Prostate gland (tissue), 2 donors: ENCODE results near the gene KCNG2. TPM values are rescaled to one million over a fixed set of nuclear protein-coding genes. Genes with fewer than 3 reads are reported as not detected.

Source experiments
- DNase-seq: peaks from one replicate; pipeline ENCODE4 v3.0.0-alpha.2; 2019; ENCODE audit warnings: low spot score
- H3K27ac ChIP-seq, 2 donors: fragments of 200-600 bp; sonication (generic); 2 replicates each; pipeline ENCODE4 v1.5.1; 2017 to 2019
- H3K27me3 ChIP-seq: fragments of 200-600 bp; sonication (generic); replicated peaks from 2 replicates; pipeline ENCODE4 v1.5.1; 2019; ENCODE audit not compliant: insufficient read depth
- H3K36me3 ChIP-seq, 2 donors: fragments of 200-600 bp; sonication (generic); 1 replicate in 1 of 2; 2 replicates in 1 of 2; pipeline versions ENCODE4 v1.5.1 to v1.8.1; 2017 to 2019
- H3K4me1 ChIP-seq: fragments of 200-600 bp; sonication (generic); replicated peaks from 2 replicates; pipeline ENCODE4 v1.5.1; 2019
- H3K4me3 ChIP-seq, 2 donors: fragments of 200-600 bp; sonication (generic); 2 replicates each; pipeline ENCODE4 v1.5.1; 2017 to 2019
- H3K9me3 ChIP-seq: fragments of 200-600 bp; sonication (generic); 2 replicates; pipeline ENCODE4 v1.5.1; 2017
- POLR2A ChIP-seq: fragments of 450-650 bp; IDR thresholded peaks from one replicate; pipeline ENCODE4 v1.6.1; 2016; ENCODE audit warnings: antibody characterized with exemption, mild to moderate bottlenecking
- POLR2AphosphoS5 ChIP-seq: sonication (generic); formaldehyde crosslinking; IDR thresholded peaks from one replicate; pipeline ENCODE4 v1.6.1; 2017; ENCODE audit warnings: antibody characterized with exemption
- WGBS: methylation state at CpG from one replicate; pipeline ENCODE4 v1.1.5; 2018; 5-methylcytosine and 5-hydroxymethylcytosine counted together
- intact Hi-C: fragments of 100-400 bp; cut with DNase I; formaldehyde crosslinking; loops from one replicate; pipeline ENCODE4 v1.14.2; 2022
- total RNA-seq, 2 donors: library from RNA; depleted of rRNA; stranded (reverse); fragments of >200 nt; gene quantifications; one replicate each; pipeline ENCODE4 v1.1.0, GENCODE V29; 2016
- TF ChIP-seq, protein P1 (sequence below), 4 experiments: fragments of 200-600 bp in 2 of 4; fragments of 450-650 bp in 2 of 4; sonication (generic) in 2 of 4; IDR thresholded peaks; 1 replicate in 3 of 4; 2 replicates in 1 of 4; pipeline ENCODE4 v1.5.1; 2016 to 2019; ENCODE audit warnings: antibody characterized with exemption in 4 of 4, mild to moderate bottlenecking in 2 of 4, moderate library complexity in 2 of 4

The KCNG2 gene
- total RNA-seq, 2 donors from 2014 or later: 3.7 TPM; not detected in 1

- no peak for DNase-seq
- intact Hi-C loops: no loop called here
- no peaks in the 10 kb centered on the region for H3K4me1 ChIP-seq
- H3K9me3 ChIP-seq: no peaks in the 10 kb centered on the region
- H3K36me3 ChIP-seq: no peaks in the 10 kb centered on the region
- TF ChIP-seq POLR2AphosphoS5 (no peak), POLR2A (no peak)
- TF ChIP-seq, protein P1, sequence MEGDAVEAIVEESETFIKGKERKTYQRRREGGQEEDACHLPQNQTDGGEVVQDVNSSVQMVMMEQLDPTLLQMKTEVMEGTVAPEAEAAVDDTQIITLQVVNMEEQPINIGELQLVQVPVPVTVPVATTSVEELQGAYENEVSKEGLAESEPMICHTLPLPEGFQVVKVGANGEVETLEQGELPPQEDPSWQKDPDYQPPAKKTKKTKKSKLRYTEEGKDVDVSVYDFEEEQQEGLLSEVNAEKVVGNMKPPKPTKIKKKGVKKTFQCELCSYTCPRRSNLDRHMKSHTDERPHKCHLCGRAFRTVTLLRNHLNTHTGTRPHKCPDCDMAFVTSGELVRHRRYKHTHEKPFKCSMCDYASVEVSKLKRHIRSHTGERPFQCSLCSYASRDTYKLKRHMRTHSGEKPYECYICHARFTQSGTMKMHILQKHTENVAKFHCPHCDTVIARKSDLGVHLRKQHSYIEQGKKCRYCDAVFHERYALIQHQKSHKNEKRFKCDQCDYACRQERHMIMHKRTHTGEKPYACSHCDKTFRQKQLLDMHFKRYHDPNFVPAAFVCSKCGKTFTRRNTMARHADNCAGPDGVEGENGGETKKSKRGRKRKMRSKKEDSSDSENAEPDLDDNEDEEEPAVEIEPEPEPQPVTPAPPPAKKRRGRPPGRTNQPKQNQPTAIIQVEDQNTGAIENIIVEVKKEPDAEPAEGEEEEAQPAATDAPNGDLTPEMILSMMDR (IDR thresholded peaks at IDR 0.05): no peak
- no peak overlapping the region for H3K4me3 ChIP-seq
- H3K27me3 ChIP-seq: peaks cover 2% of the 10 kb centered on the region
- H3K27ac ChIP-seq: no peak overlapping the region
- WGBS: 79% methylated on average over 12 of the region's 14 CpGs
Observed at GRCh38 chr18:79818036-79818435, 20.3 kb downstream of the KCNG2 start.

- no peak overlapping the region for H3K27ac ChIP-seq
- intact Hi-C loops: no loop called here
- peaks cover 2% of the 10 kb centered on the region for H3K27me3 ChIP-seq
- no peak for DNase-seq
- no peak overlapping the region for H3K4me3 ChIP-seq
- H3K36me3 ChIP-seq: no peaks in the 10 kb centered on the region
- 82% methylated on average over 18 of the region's 18 CpGs for WGBS
- H3K9me3 ChIP-seq: no peaks in the 10 kb centered on the region
- TF ChIP-seq, protein P1 (IDR thresholded peaks at IDR 0.05): no peak
- no peak for TF ChIP-seq POLR2AphosphoS5
- TF ChIP-seq POLR2A: no peak
- H3K4me1 ChIP-seq: no peaks in the 10 kb centered on the region
Observed at GRCh38 chr18:79818631-79819030, 20.9 kb downstream of the KCNG2 start.

DNA sequence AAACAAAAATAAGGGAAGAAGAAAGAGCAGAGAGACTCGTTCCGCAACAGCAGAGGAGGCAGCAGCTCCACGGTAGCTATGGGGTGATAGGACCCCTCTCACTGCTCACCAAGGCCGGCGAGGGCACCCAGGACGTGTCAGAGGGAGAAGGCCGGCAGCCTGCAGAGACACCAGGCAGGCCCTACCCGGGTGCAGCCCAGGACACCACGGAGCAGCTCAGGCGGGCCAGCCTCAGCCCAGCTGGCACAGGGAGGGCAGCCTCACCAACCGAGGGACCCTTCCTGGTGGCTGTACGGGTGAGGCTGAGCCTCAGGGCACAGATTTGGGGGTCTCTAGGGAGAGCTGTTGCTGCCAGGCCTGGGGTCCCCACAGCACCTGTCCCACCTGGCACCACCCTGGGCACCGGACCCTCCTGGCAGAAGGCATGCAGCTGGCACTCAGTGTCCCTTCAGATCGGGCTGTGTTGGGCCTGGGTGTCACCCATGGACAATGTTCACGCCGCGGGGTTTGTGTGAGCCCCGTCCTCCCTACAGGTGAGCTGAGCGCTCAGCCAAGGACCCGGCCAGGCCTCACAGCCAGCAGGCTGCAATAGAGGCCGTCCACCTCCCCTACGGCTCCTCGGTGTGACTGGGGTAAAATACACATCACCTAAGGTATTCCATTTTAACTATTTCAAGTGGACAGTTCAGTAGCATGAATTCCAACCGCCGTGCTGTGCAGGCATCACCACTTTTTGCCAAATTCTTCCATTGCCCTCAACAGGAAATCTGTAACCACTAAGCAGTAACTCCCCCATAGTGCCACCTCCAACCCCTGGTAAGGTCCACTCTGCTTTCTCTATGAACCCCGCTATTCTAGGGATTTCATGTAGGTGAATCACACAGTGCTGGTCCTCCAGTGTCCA, 21.6 kb downstream of the KCNG2 start:
- 83% methylated on average over 25 of the region's 26 CpGs for WGBS
- DNase-seq: no peak

GRCh38 chr18:79819968-79820351, 22.2 kb downstream of the KCNG2 start:
- no peak overlapping the region for H3K4me3 ChIP-seq
- H3K27ac ChIP-seq: no peak overlapping the region
- H3K4me1 ChIP-seq: no peaks in the 10 kb centered on the region
- H3K36me3 ChIP-seq: no peaks in the 10 kb centered on the region
- H3K27me3 ChIP-seq: peaks cover 2% of the 10 kb centered on the region
- 70% methylated on average over 14 of the region's 14 CpGs for WGBS
- DNase-seq: no peak
- intact Hi-C loops: no loop called here
- H3K9me3 ChIP-seq: no peaks in the 10 kb centered on the region
- TF ChIP-seq, protein P1 (IDR thresholded peaks at IDR 0.05): no peak
- TF ChIP-seq POLR2A: no peak
- no peak for TF ChIP-seq POLR2AphosphoS5

More for the DNA sequence above, 21.6 kb downstream of the KCNG2 start:
- intact Hi-C loops: no loop called here
- H3K4me3 ChIP-seq: no peak overlapping the region
- no peaks in the 10 kb centered on the region for H3K9me3 ChIP-seq
- no peaks in the 10 kb centered on the region for H3K36me3 ChIP-seq
- H3K27ac ChIP-seq: no peak overlapping the region
- H3K27me3 ChIP-seq: peaks cover 2% of the 10 kb centered on the region
- no peak for TF ChIP-seq POLR2A
- TF ChIP-seq, protein P1 (IDR thresholded peaks at IDR 0.05): no peak
- no peak for TF ChIP-seq POLR2AphosphoS5
- H3K4me1 ChIP-seq: no peaks in the 10 kb centered on the region

DNA sequence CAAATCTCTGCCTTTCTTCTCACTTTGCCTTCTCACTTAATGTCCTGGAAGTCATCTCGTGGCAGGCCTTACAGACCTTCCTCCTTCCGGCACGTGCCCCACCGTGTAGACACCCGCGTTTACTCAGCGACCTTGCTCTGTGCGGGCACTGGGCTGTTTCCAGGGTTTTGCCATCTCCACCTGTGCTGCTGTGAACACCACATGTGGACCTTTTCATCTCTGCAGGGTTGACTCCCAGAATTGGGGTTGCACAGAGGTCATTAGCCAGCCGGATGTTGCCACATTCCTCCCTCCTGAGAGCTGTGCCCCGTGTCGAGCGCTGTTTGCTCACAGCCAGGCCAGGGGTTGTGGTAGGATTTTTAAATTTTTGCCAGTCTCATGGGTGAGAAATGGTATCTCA, 25.4 kb downstream of the KCNG2 start:
- Histone ChIP-seq H3K27me3 (no peaks in the 10 kb centered on the region), H3K27ac (no peak overlapping the region), H3K4me1 (no peaks in the 10 kb centered on the region), H3K36me3 (no peaks in the 10 kb centered on the region), H3K9me3 (no peaks in the 10 kb centered on the region), H3K4me3 (no peak overlapping the region)
- intact Hi-C loops: no loop called here
- TF ChIP-seq POLR2A (no peak), POLR2AphosphoS5 (no peak)
- TF ChIP-seq, protein P1 (IDR thresholded peaks at IDR 0.05): no peak
- 56% methylated on average over 12 of the region's 12 CpGs for WGBS
- no peak for DNase-seq
